ENCODE measurements around the gene DIP2A.

Gene DIP2A

DNA sequence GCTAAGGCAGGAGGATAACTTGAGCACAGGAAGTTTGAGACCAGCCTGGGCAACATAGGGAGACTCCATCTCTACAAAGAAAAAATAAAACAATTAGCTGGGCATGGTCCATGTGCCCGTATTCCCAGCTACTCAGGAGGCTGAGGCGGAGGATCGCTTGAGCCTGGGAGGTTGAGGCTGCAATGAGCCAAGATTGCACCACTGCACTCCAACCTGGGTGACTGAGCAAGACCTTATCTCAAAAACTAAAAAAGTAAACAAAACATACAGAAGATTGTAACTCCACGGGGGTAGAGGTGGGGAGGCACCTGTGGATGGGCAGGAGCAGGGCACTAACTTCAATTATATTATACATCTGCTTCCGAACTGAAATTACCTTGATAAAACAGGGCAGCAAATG, 141.6 kb downstream of the DIP2A start:
- no peak for DNase-seq

DNA sequence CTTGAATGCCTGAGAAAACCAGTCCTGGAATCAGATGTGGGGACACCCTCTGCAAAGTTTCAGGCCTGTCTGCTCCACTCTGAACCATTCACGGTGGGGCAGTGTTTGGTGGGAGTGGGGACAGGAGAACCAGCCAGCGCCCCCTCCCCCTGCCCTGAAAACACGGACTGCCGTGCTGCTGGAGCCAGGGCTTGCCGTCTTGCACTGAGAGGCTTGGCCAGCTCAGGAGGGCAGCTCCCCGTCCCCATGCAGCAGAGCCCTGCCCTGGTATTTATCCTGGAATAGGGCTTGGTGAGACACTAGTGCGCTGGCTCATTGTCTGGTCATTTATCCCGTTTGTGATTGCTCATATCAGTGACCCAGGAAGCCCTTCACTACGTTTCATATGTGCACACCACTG, 142.3 kb downstream of the DIP2A start:
- no peak for DNase-seq

DNA sequence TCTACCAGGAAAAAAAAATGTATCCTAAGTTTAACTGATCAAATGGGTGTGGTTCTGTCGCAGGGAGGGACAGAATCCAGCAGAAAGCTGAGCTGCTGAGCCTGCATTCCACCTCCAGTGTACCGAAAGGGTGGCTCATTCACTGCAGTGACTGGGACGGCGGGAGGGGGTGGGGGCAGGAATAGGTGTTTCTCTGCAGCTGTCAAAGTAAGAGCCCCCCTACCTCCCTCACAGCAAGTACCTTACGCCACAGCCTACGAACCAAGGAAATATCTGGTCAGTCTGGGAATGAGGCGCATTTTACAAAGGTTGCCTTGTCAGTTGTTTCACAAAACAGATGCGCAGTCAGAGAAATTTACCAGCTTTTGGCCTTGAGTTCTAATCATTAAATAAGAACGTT, 144.5 kb downstream of the DIP2A start:
- DNase-seq = no peak

DNA sequence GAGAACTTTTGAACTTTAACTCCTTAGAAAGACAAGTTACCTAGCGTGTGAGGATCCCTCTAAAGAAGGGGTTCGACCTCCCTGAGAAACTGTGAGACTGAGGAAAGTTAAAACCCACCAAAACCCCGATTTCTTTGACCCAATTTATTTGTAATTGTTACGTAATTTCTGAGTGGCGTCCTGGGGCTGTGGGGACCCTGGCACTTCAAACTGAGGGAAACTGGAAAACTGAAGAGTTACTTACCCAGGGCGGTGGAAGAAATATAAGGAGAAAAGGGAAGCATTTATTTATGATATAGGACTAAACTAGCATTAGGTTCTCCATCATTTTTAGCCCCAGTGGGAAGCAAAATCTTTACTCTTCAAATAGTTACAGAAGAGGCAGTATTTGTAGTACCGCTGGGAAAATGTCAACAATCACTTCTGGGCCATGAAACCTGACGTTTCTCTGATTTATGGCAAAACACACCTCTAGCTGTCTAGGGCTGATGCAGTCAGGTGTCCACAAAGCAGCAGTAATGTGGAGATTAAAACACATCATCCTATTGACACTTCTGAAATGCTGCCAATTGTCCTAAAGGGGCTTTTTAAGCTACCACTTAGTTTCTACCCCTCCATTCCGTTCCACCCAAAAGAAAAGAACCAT, 145.8 kb downstream of the DIP2A start:
- no peak for DNase-seq

DNA sequence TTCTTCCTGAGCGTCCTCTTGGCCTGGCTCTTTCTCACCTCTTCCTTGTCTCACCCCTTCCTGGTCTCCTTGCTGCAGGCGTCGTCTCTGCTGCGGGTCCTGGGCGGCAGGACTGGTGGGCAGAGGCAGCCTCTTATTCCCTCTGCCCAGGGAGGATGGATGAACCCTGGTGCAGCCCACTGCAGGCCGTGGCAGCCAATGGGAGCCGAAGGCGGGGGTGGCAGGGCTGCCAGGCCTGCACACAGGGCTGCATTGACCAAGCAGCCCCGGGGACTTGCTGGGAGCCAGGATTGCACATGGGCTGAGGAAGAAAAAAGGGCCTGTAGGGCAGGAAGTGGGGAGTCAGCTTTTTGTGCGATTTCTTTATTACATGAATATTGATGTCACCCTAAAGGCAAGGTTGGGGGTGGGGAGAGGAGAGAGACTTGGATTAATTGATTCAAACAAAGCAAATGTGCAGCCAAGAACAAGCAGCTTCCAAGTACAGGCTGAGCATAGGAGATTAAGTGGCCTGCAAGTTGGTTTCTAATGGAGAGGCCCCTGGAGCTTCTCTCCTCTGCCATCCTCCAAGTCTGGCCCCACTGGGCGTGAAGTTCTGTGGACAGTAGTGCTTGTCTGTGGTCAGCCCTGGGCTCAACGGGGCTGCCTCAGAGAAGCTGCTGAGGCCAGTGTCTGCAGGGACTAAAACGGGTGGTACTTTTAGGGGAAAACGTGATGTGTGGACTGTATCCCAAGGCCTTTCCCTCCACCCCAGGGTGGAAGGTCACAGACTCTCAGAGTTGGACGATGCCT, 146.5 kb downstream of the DIP2A start, which contains the start of gene S100B:
Gene S100B (minus strand): TSS at position 108 of the 792 bp plus-strand sequence. CDS start 2,667 bp downstream, outside the sequence.
- DNase-seq = no peak

DNA sequence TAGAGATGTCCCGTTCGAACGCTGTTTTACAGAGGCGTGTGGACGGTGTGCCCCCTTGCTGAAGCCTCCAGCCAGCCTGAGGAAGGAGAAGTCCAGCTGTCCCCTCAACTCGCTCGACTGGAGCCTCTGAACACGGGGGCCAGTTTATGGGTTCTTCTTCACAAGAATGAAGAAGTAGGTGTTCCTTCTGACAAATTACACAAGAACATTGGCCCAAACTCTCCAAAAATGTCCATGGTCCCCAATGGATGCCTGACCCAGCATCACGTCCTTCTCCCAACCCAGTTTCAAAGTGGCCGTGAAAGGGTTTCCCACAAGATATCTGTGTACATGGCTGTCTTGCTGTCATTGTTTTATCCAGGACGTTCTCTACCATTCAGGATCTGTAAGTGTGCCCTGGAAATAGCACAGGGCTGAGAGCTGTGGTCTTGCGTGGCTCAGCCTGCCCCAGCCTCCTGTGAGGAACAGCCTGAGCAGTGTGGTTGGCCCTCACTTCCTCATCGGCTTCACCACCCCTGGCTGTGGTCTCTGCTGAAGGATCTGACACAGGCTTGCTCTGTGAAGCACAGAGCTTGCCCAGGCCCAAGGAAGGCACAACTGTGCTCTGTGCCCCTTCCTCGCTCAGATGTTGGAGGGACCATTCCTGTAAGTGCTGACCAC, 147.2 kb downstream of the DIP2A start:
- no peak for DNase-seq

DNA sequence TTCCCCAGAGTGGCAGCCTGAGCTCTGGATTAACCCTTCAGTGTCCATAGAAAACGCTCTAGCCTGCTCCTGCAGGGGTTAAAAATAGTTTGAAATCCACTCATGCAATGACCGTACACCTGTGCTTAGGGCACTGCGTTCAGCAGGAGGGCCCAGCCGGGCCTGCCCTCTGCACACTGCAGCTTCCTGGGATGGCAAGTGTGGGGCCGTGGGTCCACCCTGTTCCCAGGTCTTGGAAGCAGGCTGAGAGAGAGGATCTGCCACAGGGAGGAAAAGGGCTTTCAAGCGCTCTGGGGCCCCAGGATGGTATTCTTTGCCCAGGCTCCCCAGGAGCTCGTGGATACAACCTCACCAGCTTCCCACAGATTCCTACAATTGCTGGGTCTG, 147.7 kb downstream of the DIP2A start:
- no peak for DNase-seq

DNA sequence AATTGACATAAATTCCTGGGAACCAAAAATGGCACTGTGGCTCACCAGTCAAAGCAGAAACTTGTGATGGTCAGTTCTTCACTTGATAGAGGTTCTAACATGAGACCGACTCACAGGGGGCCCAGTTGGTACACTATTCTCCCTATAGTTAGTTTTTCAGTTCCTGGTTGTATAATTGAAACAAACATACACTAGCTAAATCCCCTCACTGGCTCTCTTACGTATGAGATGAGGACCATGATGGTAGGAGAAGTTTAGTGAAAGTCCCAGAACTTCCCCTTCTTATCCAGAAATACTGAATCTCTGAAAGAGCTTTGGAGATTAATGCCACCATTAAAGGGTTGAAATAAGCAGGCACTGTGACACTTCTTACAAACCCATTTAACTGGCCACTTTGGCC, 148.9 kb downstream of the DIP2A start:
- no peak for DNase-seq

DNA sequence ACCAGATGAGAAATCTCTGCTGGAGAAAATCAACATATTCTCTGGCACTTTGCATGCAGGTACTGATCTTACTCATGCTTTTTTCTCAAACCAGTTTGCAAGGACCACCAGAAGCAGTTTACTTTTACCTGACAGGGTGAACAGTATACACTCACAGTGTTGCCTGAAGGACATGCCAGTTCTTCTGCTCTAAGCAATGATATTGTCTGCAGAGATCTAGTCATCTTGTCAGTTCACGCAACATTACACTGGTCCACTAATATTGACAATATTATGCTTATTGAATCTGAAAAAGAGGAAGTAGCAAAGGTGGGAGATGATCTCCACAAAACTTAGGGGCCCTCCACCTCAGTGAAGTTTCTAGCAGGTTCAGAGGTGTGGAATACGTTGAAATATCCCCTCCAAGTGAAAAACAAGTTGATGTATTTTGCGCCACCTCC, 150.0 kb downstream of the DIP2A start:
- no peak for DNase-seq

DNA sequence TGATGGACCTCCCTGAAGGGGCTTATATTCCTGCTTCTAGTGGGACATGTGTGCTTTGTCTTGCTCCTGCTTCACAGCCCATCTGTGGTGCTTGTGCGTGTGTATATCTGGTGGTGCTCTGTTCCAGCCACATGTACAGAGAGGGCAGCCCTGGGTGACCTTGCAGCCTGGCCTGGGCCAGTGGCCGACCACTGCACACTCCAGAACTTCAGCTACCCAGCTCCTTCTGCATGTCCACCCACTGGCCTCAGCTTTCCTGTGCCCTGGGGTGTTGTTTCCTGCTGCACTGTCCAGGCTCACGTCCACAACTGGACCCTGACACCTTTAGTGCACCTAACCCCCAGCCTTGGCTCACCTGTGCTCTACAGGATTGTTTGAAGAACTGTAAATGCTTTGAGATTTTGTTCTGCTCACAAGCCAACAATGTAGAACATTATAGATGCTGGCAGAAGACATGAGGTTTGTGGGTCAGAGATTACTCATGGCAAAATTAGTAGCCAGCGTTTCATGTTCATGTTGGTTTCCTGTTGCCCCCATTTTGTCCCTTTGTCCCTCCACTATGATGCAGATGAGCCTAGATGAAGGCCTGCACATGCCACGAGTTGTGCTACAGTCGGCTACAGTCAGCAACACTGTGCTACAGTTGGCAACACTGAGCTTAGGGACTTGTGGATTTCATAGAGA, 151.5 kb downstream of the DIP2A start:
- DNase-seq = no peak

DNA sequence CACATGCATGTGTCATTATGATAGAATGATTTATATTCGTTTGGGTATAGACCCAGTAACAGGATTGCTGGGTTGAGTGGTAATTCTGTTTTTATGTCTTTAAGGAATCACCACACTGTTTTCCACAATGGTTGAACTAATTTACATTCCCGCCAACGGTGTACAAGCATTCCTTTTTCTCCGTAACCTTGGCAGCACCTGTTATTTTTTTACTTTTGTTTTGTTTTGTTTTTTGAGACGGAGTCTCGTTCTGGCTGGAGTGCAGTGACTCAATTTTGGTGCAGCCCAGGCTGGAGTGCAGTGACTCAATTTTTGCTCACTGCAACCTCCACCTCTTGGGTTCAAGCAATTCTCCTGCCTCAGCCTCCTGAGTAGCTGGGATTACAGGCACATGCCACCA, 154.7 kb downstream of the DIP2A start:
- DNase-seq = no peak

DNA sequence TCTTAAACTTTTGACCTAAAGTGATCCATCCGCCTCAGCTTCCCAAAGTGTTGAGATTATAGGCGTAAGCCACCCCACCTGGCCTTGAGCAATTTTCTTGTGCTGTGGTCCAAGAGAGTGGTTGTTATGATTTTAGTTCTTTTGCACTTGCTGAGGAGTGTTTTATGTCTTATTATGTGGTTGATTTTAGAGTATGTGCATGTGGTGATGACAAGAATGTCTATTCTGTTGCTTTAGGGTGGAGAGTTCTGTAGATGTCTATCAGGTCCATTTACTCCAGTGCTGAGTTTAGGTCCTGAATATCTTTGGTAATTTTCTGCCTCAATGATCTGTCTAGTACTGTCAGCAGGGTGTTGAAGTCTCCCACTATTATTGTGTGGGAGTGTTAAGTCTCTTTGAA, 157.4 kb downstream of the DIP2A start:
- no peak for DNase-seq

DNA sequence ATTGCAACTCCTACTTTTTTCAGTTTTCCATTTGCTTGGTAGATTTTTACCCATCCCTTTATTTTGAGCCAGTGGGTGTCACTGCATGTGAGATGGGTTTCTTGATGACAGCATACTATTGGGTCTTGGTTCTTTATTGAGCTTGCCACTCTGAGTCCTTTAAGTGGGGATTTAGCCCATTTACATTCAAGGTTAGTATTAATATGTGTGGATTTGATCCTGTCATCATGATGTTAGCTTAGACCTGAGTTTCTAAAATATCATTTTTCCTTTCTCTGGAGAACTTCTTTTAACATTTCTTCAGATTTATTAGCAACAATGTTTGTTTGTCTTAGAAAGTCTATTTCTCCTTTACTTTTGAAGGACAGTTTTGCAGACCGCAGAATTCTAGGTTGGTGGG, 158.0 kb downstream of the DIP2A start:
- no peak for DNase-seq

DNA sequence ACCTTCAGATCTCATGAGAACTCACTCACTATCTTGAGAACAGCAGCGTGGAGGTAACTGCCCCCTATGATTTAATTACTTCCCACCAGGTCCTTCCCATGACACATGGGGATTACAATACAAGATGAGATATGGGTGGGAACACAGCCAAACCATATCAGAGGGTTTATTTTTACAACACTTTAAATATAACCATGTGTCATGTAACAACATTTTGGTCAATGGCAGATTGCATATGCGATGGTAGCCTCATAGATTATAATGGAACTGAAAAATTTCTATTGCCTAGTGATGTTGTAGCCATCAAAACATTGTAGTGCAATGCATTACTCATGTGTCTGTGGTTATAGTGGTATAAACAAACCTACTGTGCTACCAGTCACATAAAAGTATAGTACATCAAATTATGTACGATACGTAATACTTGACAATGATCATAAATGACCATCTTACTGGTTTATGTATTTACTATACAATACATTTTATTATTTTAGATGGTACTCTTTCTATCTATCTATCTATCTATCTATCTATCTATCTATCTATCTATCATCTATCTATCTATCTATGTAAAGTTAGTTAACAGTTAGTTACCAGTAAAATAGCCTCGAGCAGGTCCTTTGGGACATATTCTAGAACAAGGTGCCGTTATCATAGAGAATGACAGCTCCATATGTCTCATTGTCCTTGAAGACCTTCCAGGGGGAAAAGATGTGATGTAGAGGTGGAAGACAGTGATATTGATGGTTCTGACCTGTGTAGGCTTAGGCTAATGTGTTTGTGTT, 158.8 kb downstream of the DIP2A start:
- DNase-seq = no peak

DNA sequence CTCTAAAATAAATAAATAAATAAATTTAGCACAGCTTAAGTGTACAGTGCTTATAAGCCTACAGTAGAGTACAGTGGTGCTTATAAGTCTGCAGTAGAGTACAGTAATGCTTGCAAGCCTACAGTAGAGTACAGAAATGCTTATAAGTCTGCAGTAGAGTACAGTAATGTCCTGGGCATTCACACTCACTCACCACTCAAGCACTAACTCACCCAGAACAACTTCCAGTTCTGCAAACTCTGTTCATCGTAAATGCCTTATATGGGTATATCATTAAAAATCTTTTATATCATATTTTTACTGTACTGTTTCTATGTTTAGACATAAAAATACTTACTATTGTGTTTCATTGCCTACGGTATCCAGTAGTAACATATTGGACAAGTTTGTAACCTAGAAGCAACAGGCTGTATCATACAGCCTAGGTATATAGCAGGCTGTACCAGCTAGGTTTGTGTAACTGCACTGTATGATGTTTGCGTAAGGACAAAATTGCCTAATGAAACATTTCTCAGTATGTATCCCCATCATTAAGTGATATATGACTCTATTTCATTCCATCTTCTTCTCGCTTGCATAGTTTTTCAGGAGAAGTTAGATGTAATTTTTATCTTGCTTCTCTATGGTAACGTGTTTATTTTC, 160.2 kb downstream of the DIP2A start:
- DNase-seq = no peak

Measured in activated T-cell treated with anti-CD3 and anti-CD28 coated beads for 4 hours (primary cell).